Measurements from ENCODE around the gene OR8G5.

The OR8G5 gene

GRCh38 chr11:124214027-124214426 is 42.1 kb upstream of the OR8G5 start:
- TF ChIP-seq POLR2AphosphoS5 (IDR thresholded peaks at IDR 0.05; ENCODE audit: low read depth, low read length) (no peak), SIN3A (IDR thresholded peaks at IDR 0.05; ENCODE audit: borderline replicate concordance, insufficient read depth, low read length) (no peak), FOXP2 (optimal IDR thresholded peaks at IDR 0.05; ENCODE audit: borderline replicate concordance, extremely low read depth, extremely low read length, insufficient read depth) (no peak), TAF1 (IDR thresholded peaks at IDR 0.05; ENCODE audit: borderline replicate concordance, insufficient read depth, low read length) (no peak), REST (IDR thresholded peaks at IDR 0.05; ENCODE audit: insufficient read depth in 1 of 2, low read depth in 2 of 2, low read length in 2 of 2) (no peak)

- TF ChIP-seq SIN3A (IDR thresholded peaks at IDR 0.05; ENCODE audit: borderline replicate concordance, insufficient read depth, low read length), result no peak
Measured at GRCh38 chr11:124219126-124219525, 37.0 kb upstream of the OR8G5 start.

GRCh38 chr11:124222407-124222806 is 33.8 kb upstream of the OR8G5 start:
- TF ChIP-seq SIN3A (IDR thresholded peaks at IDR 0.05; ENCODE audit: borderline replicate concordance, insufficient read depth, low read length) (no peak), POLR2AphosphoS5 (IDR thresholded peaks at IDR 0.05; ENCODE audit: low read depth, low read length) (no peak), REST (IDR thresholded peaks at IDR 0.05; ENCODE audit: insufficient read depth in 1 of 2, low read depth in 2 of 2, low read length in 2 of 2) (no peak), TAF1 (IDR thresholded peaks at IDR 0.05; ENCODE audit: borderline replicate concordance, insufficient read depth, low read length) (no peak), FOXP2 (optimal IDR thresholded peaks at IDR 0.05; ENCODE audit: borderline replicate concordance, extremely low read depth, extremely low read length, insufficient read depth) (no peak)

GRCh38 chr11:124225471-124225870 is 30.7 kb upstream of the OR8G5 start:
- no peak for TF ChIP-seq FOXP2 (optimal IDR thresholded peaks at IDR 0.05; ENCODE audit: borderline replicate concordance, extremely low read depth, extremely low read length, insufficient read depth)
- TF ChIP-seq POLR2AphosphoS5 (IDR thresholded peaks at IDR 0.05; ENCODE audit: low read depth, low read length), result no peak
- TF ChIP-seq SIN3A (IDR thresholded peaks at IDR 0.05; ENCODE audit: borderline replicate concordance, insufficient read depth, low read length), result no peak
- TF ChIP-seq TAF1 (IDR thresholded peaks at IDR 0.05; ENCODE audit: borderline replicate concordance, insufficient read depth, low read length), result no peak
- TF ChIP-seq REST (IDR thresholded peaks at IDR 0.05; ENCODE audit: insufficient read depth in 1 of 2, low read depth in 2 of 2, low read length in 2 of 2), result no peak

- TF ChIP-seq SIN3A (IDR thresholded peaks at IDR 0.05; ENCODE audit: borderline replicate concordance, insufficient read depth, low read length), result no peak
- no peak for TF ChIP-seq POLR2AphosphoS5 (IDR thresholded peaks at IDR 0.05; ENCODE audit: low read depth, low read length)
- TF ChIP-seq REST (IDR thresholded peaks at IDR 0.05; ENCODE audit: insufficient read depth in 1 of 2, low read depth in 2 of 2, low read length in 2 of 2), result no peak
- TF ChIP-seq FOXP2 (optimal IDR thresholded peaks at IDR 0.05; ENCODE audit: borderline replicate concordance, extremely low read depth, extremely low read length, insufficient read depth), result no peak
- no peak for TF ChIP-seq TAF1 (IDR thresholded peaks at IDR 0.05; ENCODE audit: borderline replicate concordance, insufficient read depth, low read length)
Measured at GRCh38 chr11:124233376-124233775, 22.8 kb upstream of the OR8G5 start.
